K562 (cell line): Measurements from ENCODE around the gene C2orf92. TPM values are rescaled to one million over a fixed set of nuclear protein-coding genes. Genes with fewer than 3 reads are reported as not detected.

Source experiments
- ATAC-seq: fragments of 200-7000 bp; cut with Tn5 transposase; 3 replicates; pipeline ENCODE4 v1.9.1; 2020; ENCODE audit warnings: moderate library complexity
- BruUV-seq: library from RNA; stranded (reverse); fragments of 400-500 nt; replicated peaks from 2 replicates; lab custom pipeline; 2021; lab: Mats Ljungman, UMichigan
- CTCF ChIA-PET: fragments of 300-600 bp; formaldehyde crosslinking; extraction: SDS; loops from one replicate; lab custom pipeline; 2021; ENCODE audit warnings: low intra/inter-chr PET ratio; lab: Yijun Ruan, JAX
- POLR2A ChIA-PET: fragments of 300-600, 350-650 bp; sonication (Branson Sonifier 250); formaldehyde crosslinking; extraction: SDS; loops from one replicate; lab custom pipeline; 2021; ENCODE audit warnings: antibody characterized with exemption, inconsistent platforms; lab: Yijun Ruan, JAX
- DNase-seq, 4 experiments: peaks; one replicate each; pipeline versions ENCODE4 v3.0.0 to v3.0.0-alpha.2; 2011 to 2018; ENCODE audit warnings: low spot score in 3 of 4, mixed read lengths in 3 of 4; ENCODE audit errors: extremely low read depth in 1 of 4
- FAIRE-seq: peaks from 2 replicates; lab custom pipeline; 2011; peaks lifted over from hg19 to GRCh38; lab: Jason Lieb, UNC
- H2AFZ ChIP-seq: 2 replicates; pipeline ENCODE4 v1.6.0; 2011; ENCODE audit warnings: low read depth, low read length, control low read depth, inconsistent platforms
- H3K27ac ChIP-seq: fragments of 200-600 bp; 3 replicates; pipeline ENCODE4 v1.8.0; 2011; ENCODE audit warnings: low read depth, mild to moderate bottlenecking, control low read depth, inconsistent platforms, low read length, moderate library complexity, mixed read lengths; ENCODE audit errors: extremely low read depth
- H3K27me3 ChIP-seq, 2 experiments: fragments of 300-600 bp in 1 of 2; 2 replicates in 1 of 2; 3 replicates in 1 of 2; pipeline versions ENCODE4 v1.6.0 to v1.8.0; 2011; ENCODE audit warnings: inconsistent platforms in 2 of 2, low read length in 2 of 2, mild to moderate bottlenecking in 1 of 2, mixed read lengths in 1 of 2, moderate library complexity in 1 of 2; ENCODE audit not compliant: control insufficient read depth in 2 of 2, insufficient read depth in 2 of 2
- H3K36me3 ChIP-seq: fragments of 300-600 bp; 3 replicates; pipeline ENCODE4 v1.8.0; 2011; ENCODE audit warnings: mild to moderate bottlenecking, low read length, inconsistent platforms; ENCODE audit not compliant: control insufficient read depth, insufficient read depth
- H3K4me1 ChIP-seq, 2 experiments: fragments of 200-600 bp in 1 of 2; replicated peaks in 1 of 2; 2 replicates in 1 of 2; 3 replicates in 1 of 2; pipeline versions ENCODE4 v1.5.1 to v1.8.0; 2011; ENCODE audit warnings: inconsistent platforms in 2 of 2, low read length in 2 of 2, mild to moderate bottlenecking in 1 of 2, mixed read lengths in 1 of 2, moderate library complexity in 1 of 2; ENCODE audit not compliant: control insufficient read depth in 2 of 2, insufficient read depth in 2 of 2
- H3K4me2 ChIP-seq: 2 replicates; pipeline ENCODE4 v1.6.1; 2011; ENCODE audit warnings: low read length, control low read depth, inconsistent platforms, mixed read lengths; ENCODE audit not compliant: insufficient read depth
- H3K4me3 ChIP-seq: fragments of 200-600 bp; sonication (generic), shearing (Covaris generic); 2 replicates; pipeline ENCODE4 v1.5.1; 2016; ENCODE audit warnings: control low read depth, inconsistent platforms
- H3K79me2 ChIP-seq: fragments of 200-600 bp; 3 replicates; pipeline ENCODE4 v1.8.0; 2011; ENCODE audit warnings: low read length, inconsistent platforms; ENCODE audit not compliant: control insufficient read depth, insufficient read depth
- H3K9ac ChIP-seq, 2 experiments: 2 replicates each; pipeline versions ENCODE4 v1.6.0 to v1.6.1; 2011; ENCODE audit warnings: low read depth in 2 of 2, low read length in 2 of 2, control low read depth in 1 of 2, inconsistent platforms in 1 of 2, mild to moderate bottlenecking in 1 of 2, mixed read lengths in 1 of 2; ENCODE audit not compliant: insufficient read depth in 1 of 2
- H3K9me1 ChIP-seq: one replicate; pipeline ENCODE4 v1.6.0; 2011; ENCODE audit warnings: inconsistent platforms, mild to moderate bottlenecking, low read length, moderate library complexity; ENCODE audit not compliant: control insufficient read depth, insufficient read depth
- H3K9me3 ChIP-seq: replicated peaks from 2 replicates; pipeline ENCODE4 v1.5.1; 2011; ENCODE audit warnings: low read depth, low read length, inconsistent platforms; ENCODE audit not compliant: control insufficient read depth, insufficient read depth
- H4K20me1 ChIP-seq: replicated peaks from 2 replicates; pipeline ENCODE4 v1.6.1; 2011; ENCODE audit warnings: low read length, inconsistent platforms, mixed read lengths; ENCODE audit not compliant: control insufficient read depth, insufficient read depth
- AFF4 ChIP-seq: sonication (generic); formaldehyde crosslinking; IDR thresholded peaks from 2 replicates; pipeline ENCODE4 v1.8.0; 2023; ENCODE audit warnings: mild to moderate bottlenecking, missing genetic modification reagents
- ARID4B ChIP-seq: sonication (generic); formaldehyde crosslinking; IDR thresholded peaks from 2 replicates; pipeline ENCODE4 v1.8.0; 2022; ENCODE audit warnings: mild to moderate bottlenecking, missing genetic modification reagents
- DEAF1 ChIP-seq: fragments of 450-650 bp; formaldehyde crosslinking; IDR thresholded peaks from 2 replicates; pipeline ENCODE4 v1.4.0; 2020; ENCODE audit warnings: mild to moderate bottlenecking, moderate library complexity
- FOXM1 ChIP-seq, 2 experiments: fragments of 450-650 bp in 1 of 2; sonication (generic) in 1 of 2; formaldehyde crosslinking in 1 of 2; IDR thresholded peaks; 2 replicates each; pipeline versions ENCODE4 v1.6.1 to v1.9.0; 2017 to 2022; ENCODE audit warnings: low read depth in 2 of 2, mild to moderate bottlenecking in 2 of 2, missing genetic modification reagents in 1 of 2, moderate library complexity in 1 of 2
- GATA2 ChIP-seq: sonication (generic); formaldehyde crosslinking; IDR thresholded peaks from 2 replicates; pipeline ENCODE4 v1.4.0; 2020; ENCODE audit warnings: mild to moderate bottlenecking, missing genetic modification reagents
- NR1H2 ChIP-seq: sonication (generic); formaldehyde crosslinking; IDR thresholded peaks from 2 replicates; pipeline ENCODE4 v1.4.0; 2020; ENCODE audit warnings: mild to moderate bottlenecking, missing genetic modification reagents
- RCOR1 ChIP-seq, 2 experiments: IDR thresholded peaks; 2 replicates each; pipeline ENCODE4 v1.6.1; 2012; ENCODE audit warnings: low read depth in 2 of 2, low read length in 2 of 2, borderline replicate concordance in 1 of 2, improper control_type of control experiment in 1 of 2
- THRAP3 ChIP-seq: fragments of 450-650 bp; IDR thresholded peaks from 2 replicates; pipeline ENCODE4 v1.6.1; 2016; ENCODE audit warnings: mild to moderate bottlenecking, inconsistent platforms, borderline replicate concordance
- ZFX ChIP-seq: sonication (generic); formaldehyde crosslinking; IDR thresholded peaks from 2 replicates; pipeline ENCODE4 v1.8.0; 2022; ENCODE audit warnings: mild to moderate bottlenecking, missing genetic modification reagents, moderate library complexity
- ZNF263 ChIP-seq: sonication (generic); formaldehyde crosslinking; IDR thresholded peaks from 2 replicates; pipeline ENCODE4 v1.8.0; 2022; ENCODE audit warnings: mild to moderate bottlenecking, missing genetic modification reagents, borderline replicate concordance
- ZNF384 ChIP-seq: IDR thresholded peaks from 2 replicates; pipeline ENCODE4 v1.6.1; 2012; ENCODE audit warnings: low read depth, low read length, improper control_type of control experiment
- WGBS: fragments of 100-300 bp; shearing (Covaris generic); methylation state at CpG from one replicate; pipeline ENCODE4 v1.1.6; 2016; ENCODE audit warnings: low coverage, mixed read lengths; ENCODE audit not compliant: insufficient coverage; ENCODE audit errors: missing lambda C conversion rate; 5-methylcytosine and 5-hydroxymethylcytosine counted together
- in situ Hi-C: fragments of 300-500 bp; cut with MboI; formaldehyde crosslinking; loops from 4 replicates; pipeline ENCODE4 v1.15.0; 2018; ENCODE audit warnings: inconsistent platforms, mixed read lengths
- intact Hi-C: fragments of 100-400 bp; cut with micrococcal nuclease; formaldehyde crosslinking; loops from 2 replicates; pipeline ENCODE4 v1.14.2; 2022
- polyA plus RNA-seq, 8 experiments: library from polyadenylated mRNA; depleted of rRNA in 4 of 8; stranded (reverse) in 5 of 8; unstranded in 3 of 8; fragments of >200 nt; fragmentation: Nextera tagmentation in 2 of 8; fragmentation: Illumina TruSeq in 1 of 8; extraction: Ambion mirVana in 2 of 8; extraction: Trizol in 1 of 8; gene quantifications; 2 replicates each; pipeline versions ENCODE4 v1.2.1 to v1.2.3, GENCODE V29; 2011 to 2014; ENCODE audit warnings: inconsistent platforms in 1 of 8, missing spikeins in 1 of 8
- total RNA-seq, 7 experiments: library from RNA; depleted of rRNA in 6 of 7; stranded (reverse); fragments of >200 nt in 6 of 7; fragmentation: Illumina TruSeq in 2 of 7; extraction: Trizol in 2 of 7; gene quantifications; 2 replicates each; pipeline versions ENCODE4 v1.2.1 to v1.2.3, GENCODE V29; 2011 to 2021; ENCODE audit warnings: low replicate concordance in 1 of 7

C2orf92 gene
- total and polyA plus RNA-seq, 9 of the 15 experiments (the other 6 are each of a cell fraction or from before 2014, with no cell fraction given): 0.65 to 6.8 (median 3.6) TPM

- CTCF ChIA-PET: no interaction called here
- Histone ChIP-seq H3K9me3 (no peaks in the 10 kb centered on the region), H4K20me1 (no peaks in the 10 kb centered on the region), H3K9ac (no peak overlapping the region), H3K9me1 (no peaks in the 10 kb centered on the region), H3K79me2 (no peaks in the 10 kb centered on the region), H3K27me3 (no peaks in the 10 kb centered on the region), H3K27ac (no peak overlapping the region), H3K4me1 (peaks cover 11 to 26% of the 10 kb centered on the region in 2 experiments), H3K4me3 (no peak overlapping the region), H3K36me3 (no peaks in the 10 kb centered on the region), H3K4me2 (no peak overlapping the region), H2AFZ (no peak overlapping the region)
- WGBS: 34% methylated on average over 5 of the region's 5 CpGs
- no TSS peak for BruUV-seq
- in situ Hi-C loops (no loop called here), intact Hi-C loops (no loop called here)
- POLR2A ChIA-PET: interaction anchor here (3.4 kb wide), 1 partner anchor 10 kb away, joined by 15 read pairs; the partner anchor contains the start of gene ACTR1B
- no peak for FAIRE-seq
- DNase-seq: no peak
- ATAC-seq: no peak
- TF ChIP-seq DEAF1: no peak
- no peak for TF ChIP-seq RCOR1 (IDR thresholded peaks at IDR 0.05; ENCODE audit: borderline replicate concordance in 1 of 2, low read depth in 2 of 2, low read length in 2 of 2)
- TF ChIP-seq ZFX (CRISPR knock-in tag): no peak
- no peak for TF ChIP-seq ZNF263
- no peak for TF ChIP-seq ARID4B
- no peak for TF ChIP-seq AFF4 (CRISPR knock-in tag)
- no peak for TF ChIP-seq NR1H2 (CRISPR knock-in tag)
- no peak for TF ChIP-seq THRAP3
- TF ChIP-seq FOXM1 (IDR thresholded peaks at IDR 0.05; ENCODE audit: low read depth): no peak
- TF ChIP-seq FOXM1 (CRISPR knock-in tag; IDR thresholded peaks at IDR 0.05; ENCODE audit: low read depth): no peak
- no peak for TF ChIP-seq ZNF384
- TF ChIP-seq GATA2: no peak
These were observed 6.1 kb downstream of the C2orf92 start for GRCh38 chr2:97675430-97676113.
